Measurements from ENCODE around the gene PCLO.

PCLO gene

DNA sequence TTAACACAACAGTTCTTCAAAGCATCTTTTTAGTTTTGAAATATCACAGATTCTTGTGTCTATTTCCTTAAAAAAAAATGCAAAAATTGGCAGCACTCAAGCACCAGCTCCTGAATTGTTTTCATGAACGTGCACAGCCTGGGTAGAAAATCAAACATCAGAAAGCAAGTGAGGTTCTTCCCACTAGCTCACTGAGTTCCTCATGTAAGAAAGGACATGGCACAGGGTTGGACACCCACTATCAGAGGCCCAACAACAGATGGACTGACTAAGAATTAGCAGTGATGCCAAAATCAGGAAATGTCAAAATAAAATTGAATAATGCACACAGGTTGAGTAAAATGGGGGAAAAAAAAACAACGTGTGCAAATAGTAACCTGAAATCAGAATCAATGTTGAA is 146.8 kb downstream of the PCLO start:
- no peak for DNase-seq (ENCODE audit: low read depth)
- TF ChIP-seq CTCF (IDR thresholded peaks at IDR 0.05; ENCODE audit: control insufficient read depth, insufficient read depth, low read depth, low read length, missing control alignments), result no peak
- no peak overlapping the region for H3K4me3 ChIP-seq (ENCODE audit: control insufficient read depth, low read depth, low read length)

DNA sequence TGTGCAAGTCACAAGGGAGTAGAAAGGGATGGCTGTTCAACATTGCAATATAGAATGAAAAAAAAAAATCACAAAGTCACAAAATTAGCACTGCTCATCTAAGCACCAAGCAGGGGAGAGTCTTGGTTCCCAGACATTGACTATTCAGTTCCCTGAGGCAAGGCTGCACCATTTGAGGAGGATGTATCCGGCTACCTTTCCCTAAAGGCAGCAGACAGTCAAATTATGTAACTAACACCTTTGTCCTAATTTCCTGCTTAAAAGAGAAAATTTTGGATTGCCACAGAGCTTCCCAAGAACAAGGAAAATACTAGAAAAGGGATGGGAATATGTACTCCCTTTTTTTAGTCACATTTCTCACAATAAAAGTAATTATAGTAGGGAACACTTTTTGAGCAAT is 148.1 kb downstream of the PCLO start:
- no peak for DNase-seq (ENCODE audit: low read depth)
- H3K4me3 ChIP-seq (ENCODE audit: control insufficient read depth, low read depth, low read length), result no peak overlapping the region
- no peak for TF ChIP-seq CTCF (IDR thresholded peaks at IDR 0.05; ENCODE audit: control insufficient read depth, insufficient read depth, low read depth, low read length, missing control alignments)

- TF ChIP-seq CTCF (IDR thresholded peaks at IDR 0.05; ENCODE audit: control insufficient read depth, insufficient read depth, low read depth, low read length, missing control alignments), result no peak
- no peak overlapping the region for H3K4me3 ChIP-seq (ENCODE audit: control insufficient read depth, low read depth, low read length)
- DNase-seq (ENCODE audit: low read depth), result no peak
These were observed 150.7 kb downstream of the PCLO start for GRCh38 chr7:83011954-83012353.

GRCh38 chr7:83005410-83005809 is 157.3 kb downstream of the PCLO start:
- TF ChIP-seq CTCF (IDR thresholded peaks at IDR 0.05; ENCODE audit: control insufficient read depth, insufficient read depth, low read depth, low read length, missing control alignments), result no peak
- no peak for DNase-seq (ENCODE audit: low read depth)
- H3K4me3 ChIP-seq (ENCODE audit: control insufficient read depth, low read depth, low read length), result no peak overlapping the region

DNA sequence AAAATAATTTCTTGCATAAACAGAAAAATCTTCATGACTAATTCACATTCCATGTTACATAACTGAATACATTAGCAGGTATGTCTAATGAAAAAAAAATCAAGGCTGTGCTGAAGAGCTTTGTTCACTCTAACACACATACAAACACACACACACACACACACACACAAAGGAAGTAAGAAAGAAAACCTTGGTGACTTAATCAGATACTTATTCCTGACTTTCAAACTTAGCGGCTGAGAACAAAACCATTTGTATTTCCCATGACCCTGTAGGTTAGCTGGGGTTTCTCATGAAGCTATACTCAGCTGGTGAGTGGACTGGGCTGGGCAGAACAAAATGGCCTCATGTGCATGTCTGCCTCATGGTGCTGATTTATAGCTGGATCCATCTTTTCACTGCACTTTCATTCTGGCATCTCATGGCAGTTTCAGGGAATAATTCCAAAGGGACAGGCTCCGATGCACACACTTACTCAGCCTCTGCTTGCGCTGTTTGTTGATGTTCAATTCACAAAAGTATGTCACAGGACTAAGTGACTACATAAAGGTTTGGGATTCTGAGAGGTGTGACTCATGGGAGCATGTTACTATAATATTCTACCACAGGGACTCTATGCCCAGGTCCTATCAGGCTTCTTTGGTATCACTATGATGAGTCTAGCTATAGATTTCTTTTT is 161.2 kb downstream of the PCLO start:
- no peak for DNase-seq (ENCODE audit: low read depth)
- H3K4me3 ChIP-seq (ENCODE audit: control insufficient read depth, low read depth, low read length), result no peak overlapping the region
- no peak for TF ChIP-seq CTCF (IDR thresholded peaks at IDR 0.05; ENCODE audit: control insufficient read depth, insufficient read depth, low read depth, low read length, missing control alignments)

DNA sequence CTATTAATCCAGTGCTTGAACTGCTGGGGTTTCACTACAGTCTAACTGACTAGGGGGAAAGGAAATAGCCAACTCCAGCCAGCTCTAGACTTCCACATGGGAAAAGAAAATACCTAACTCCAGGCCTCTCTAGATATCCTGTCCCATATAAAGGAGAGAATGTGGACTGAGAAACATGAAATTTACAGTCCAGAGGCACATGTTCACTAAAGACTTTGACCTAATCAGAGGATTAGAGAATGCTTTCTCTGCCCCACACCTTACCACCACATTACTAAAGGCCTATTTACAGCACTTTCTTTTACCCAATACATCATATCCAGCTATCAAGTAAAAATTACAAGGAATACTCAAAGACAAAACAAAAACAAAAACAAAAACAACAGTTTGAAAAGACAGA is 164.2 kb downstream of the PCLO start:
- TF ChIP-seq CTCF (IDR thresholded peaks at IDR 0.05; ENCODE audit: control insufficient read depth, insufficient read depth, low read depth, low read length, missing control alignments), result no peak
- no peak for DNase-seq (ENCODE audit: low read depth)
- no peak overlapping the region for H3K4me3 ChIP-seq (ENCODE audit: control insufficient read depth, low read depth, low read length)

Measured in AG09309 (cell line).